NCI-H2171 (cell line): Measurements from ENCODE around the gene FAM89A.

Source experiments
- DNase-seq: peaks from one replicate; lab custom pipeline; 2025; lab: John Stamatoyannopoulos, UW

Gene FAM89A

GRCh38 chr1:231040019-231040799 lies at the start of gene FAM89A:
Gene FAM89A, minus strand, starts transcription at chr1:231040254. Its CDS starts 43 bp downstream, at chr1:231040211.
- DNase-seq, result peak; percentile 56

GRCh38 chr1:231084353-231084752 lies 44.3 kb upstream of the FAM89A start:
- no peak for DNase-seq

- no peak for DNase-seq
Measured at GRCh38 chr1:231079163-231079562, 39.1 kb upstream of the FAM89A start.

- DNase-seq, result no peak
Measured at GRCh38 chr1:231078250-231078649, 38.2 kb upstream of the FAM89A start.

- DNase-seq, result no peak
Measured at GRCh38 chr1:231076802-231077201, 36.7 kb upstream of the FAM89A start.

GRCh38 chr1:231075497-231075896 lies 35.4 kb upstream of the FAM89A start:
- no peak for DNase-seq

GRCh38 chr1:231075020-231075419 lies 35.0 kb upstream of the FAM89A start:
- DNase-seq, result no peak

- DNase-seq, result no peak
Measured at GRCh38 chr1:231074046-231074445, 34.0 kb upstream of the FAM89A start.

- DNase-seq, result no peak
Measured at GRCh38 chr1:231073331-231073730, 33.3 kb upstream of the FAM89A start.

GRCh38 chr1:231072502-231073094 lies 32.5 kb upstream of the FAM89A start:
- no peak for DNase-seq

GRCh38 chr1:231072041-231072440 lies 32.0 kb upstream of the FAM89A start:
- DNase-seq, result no peak

- DNase-seq, result no peak
Measured at GRCh38 chr1:231070758-231071444, 30.8 kb upstream of the FAM89A start.

- DNase-seq, result no peak
Measured at GRCh38 chr1:231069333-231069732, 29.3 kb upstream of the FAM89A start.

GRCh38 chr1:231068762-231069161 lies 28.7 kb upstream of the FAM89A start:
- DNase-seq, result no peak

GRCh38 chr1:231065510-231066241 lies 25.6 kb upstream of the FAM89A start:
- no peak for DNase-seq

GRCh38 chr1:231064418-231064817 lies 24.4 kb upstream of the FAM89A start:
- no peak for DNase-seq

- no peak for DNase-seq
Measured at GRCh38 chr1:231063331-231063730, 23.3 kb upstream of the FAM89A start.

- DNase-seq, result no peak
Measured at GRCh38 chr1:231062500-231063270, 22.6 kb upstream of the FAM89A start.

- DNase-seq, result no peak
Measured at GRCh38 chr1:231059566-231060193, 19.6 kb upstream of the FAM89A start.

GRCh38 chr1:231058416-231059109 lies 18.5 kb upstream of the FAM89A start:
- DNase-seq, result no peak

- no peak for DNase-seq
Measured at GRCh38 chr1:231057410-231057809, 17.4 kb upstream of the FAM89A start.
